Smooth muscle cell (in vitro differentiated cells): ENCODE data around the gene ANGPT4. TPM values are rescaled to one million over a fixed set of nuclear protein-coding genes. Genes with fewer than 3 reads are reported as not detected.

ENCODE experiments used
- DNase-seq: peaks from one replicate; lab custom pipeline; 2025; ENCODE audit not compliant: unreplicated experiment; lab: John Stamatoyannopoulos, UW
- H2AFZ ChIP-seq: fragments of 200-600 bp; sonication (generic); 2 replicates; pipeline ENCODE4 v1.6.0; 2016; ENCODE audit warnings: antibody characterized with exemption, low read depth, mild to moderate bottlenecking
- H3F3A ChIP-seq: fragments of 200-600 bp; sonication (generic); 2 replicates; pipeline ENCODE4 v1.6.0; 2017; ENCODE audit warnings: antibody characterized with exemption, low read depth
- H3K27ac ChIP-seq: fragments of 200-600 bp; sonication (generic); 2 replicates; pipeline ENCODE4 v1.5.1; 2016; ENCODE audit warnings: low read depth, mild to moderate bottlenecking
- H3K27me3 ChIP-seq: fragments of 200-600 bp; sonication (generic); 2 replicates; pipeline ENCODE4 v1.6.1; 2016; ENCODE audit warnings: low read depth, mild to moderate bottlenecking
- H3K36me3 ChIP-seq: fragments of 200-600 bp; sonication (generic); 2 replicates; pipeline ENCODE4 v1.5.1; 2016; ENCODE audit warnings: low read depth
- H3K4me1 ChIP-seq: fragments of 200-600 bp; sonication (generic); 2 replicates; pipeline ENCODE4 v1.5.1; 2016; ENCODE audit warnings: low read depth
- H3K4me2 ChIP-seq: fragments of 200-600 bp; sonication (generic); 2 replicates; pipeline ENCODE4 v1.6.0; 2016; ENCODE audit warnings: mild to moderate bottlenecking
- H3K4me3 ChIP-seq: fragments of 200-600 bp; sonication (generic); 2 replicates; pipeline ENCODE4 v1.5.1; 2016; ENCODE audit warnings: mild to moderate bottlenecking
- H3K79me2 ChIP-seq: fragments of 200-600 bp; sonication (generic); 2 replicates; pipeline ENCODE4 v1.6.0; 2016; ENCODE audit warnings: low read depth, mild to moderate bottlenecking
- H3K9ac ChIP-seq: fragments of 200-600 bp; sonication (generic); 2 replicates; pipeline ENCODE4 v1.6.0; 2016; ENCODE audit warnings: low read depth
- H3K9me3 ChIP-seq: fragments of 200-600 bp; sonication (generic); replicated peaks from 2 replicates; pipeline ENCODE4 v1.5.1; 2016; ENCODE audit warnings: low read depth
- H4K20me1 ChIP-seq: fragments of 200-600 bp; sonication (generic); 2 replicates; pipeline ENCODE4 v1.6.0; 2016; ENCODE audit warnings: low read depth
- WGBS: methylation state at CpG from one replicate; pipeline ENCODE4 v1.1.7; 2016; ENCODE audit warnings: low lambda C conversion rate; 5-methylcytosine and 5-hydroxymethylcytosine counted together
- polyA plus RNA-seq: library from polyadenylated mRNA; unstranded; fragments of >200 nt; fragmentation: Nextera tagmentation; extraction: Ambion mirVana; gene quantifications from 2 replicates; pipeline ENCODE4 v1.2.1, GENCODE V29; 2016
- total RNA-seq: library from RNA; depleted of rRNA; stranded (reverse); fragments of >200 nt; gene quantifications from 2 replicates; pipeline ENCODE4 v1.2.3, GENCODE V29; 2014
- TF ChIP-seq, protein P1 (sequence below): fragments of 200-600 bp; sonication (generic); IDR thresholded peaks from 2 replicates; pipeline ENCODE4 v1.5.1; 2017; ENCODE audit warnings: borderline replicate concordance, mild to moderate bottlenecking, antibody characterized with exemption; ENCODE audit not compliant: insufficient read depth, poor library complexity, severe bottlenecking

Gene ANGPT4
- total and polyA plus RNA-seq, 2 experiments from 2014 or later = 0.39 TPM; not detected in 1

DNA sequence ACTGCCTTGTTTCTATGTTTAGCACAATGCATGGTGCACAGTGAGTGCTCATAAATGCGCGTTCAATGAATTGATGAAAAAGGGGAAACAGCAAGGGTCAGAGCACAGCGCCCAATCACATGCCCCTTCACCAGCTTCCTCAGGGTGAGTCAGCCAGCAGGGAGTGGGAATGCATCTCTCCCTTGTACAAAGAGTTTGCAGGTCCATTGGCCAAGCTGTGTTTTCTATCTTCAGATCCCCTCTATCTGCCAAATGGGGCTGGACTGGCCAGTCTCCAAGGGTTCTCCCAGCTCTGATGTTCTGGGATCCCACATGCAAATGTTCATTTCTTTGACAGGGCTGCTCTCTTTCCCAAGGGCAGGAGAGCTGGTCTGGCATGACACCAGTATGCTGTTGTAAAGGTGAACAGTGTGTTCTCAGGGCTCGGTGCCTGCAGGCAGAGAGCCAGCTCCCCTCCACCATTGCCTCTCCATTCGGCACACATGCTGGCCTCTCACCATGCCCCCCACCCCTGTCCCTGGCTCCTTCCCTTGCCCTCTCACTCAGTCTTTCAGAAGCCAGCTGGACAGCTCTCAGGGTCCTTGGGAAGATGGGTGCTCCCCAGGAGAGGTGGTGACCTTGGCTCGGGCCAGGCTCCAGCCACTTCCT is 25.0 kb downstream of the ANGPT4 start:
- DNase-seq = no peak
- TF ChIP-seq, protein P1, sequence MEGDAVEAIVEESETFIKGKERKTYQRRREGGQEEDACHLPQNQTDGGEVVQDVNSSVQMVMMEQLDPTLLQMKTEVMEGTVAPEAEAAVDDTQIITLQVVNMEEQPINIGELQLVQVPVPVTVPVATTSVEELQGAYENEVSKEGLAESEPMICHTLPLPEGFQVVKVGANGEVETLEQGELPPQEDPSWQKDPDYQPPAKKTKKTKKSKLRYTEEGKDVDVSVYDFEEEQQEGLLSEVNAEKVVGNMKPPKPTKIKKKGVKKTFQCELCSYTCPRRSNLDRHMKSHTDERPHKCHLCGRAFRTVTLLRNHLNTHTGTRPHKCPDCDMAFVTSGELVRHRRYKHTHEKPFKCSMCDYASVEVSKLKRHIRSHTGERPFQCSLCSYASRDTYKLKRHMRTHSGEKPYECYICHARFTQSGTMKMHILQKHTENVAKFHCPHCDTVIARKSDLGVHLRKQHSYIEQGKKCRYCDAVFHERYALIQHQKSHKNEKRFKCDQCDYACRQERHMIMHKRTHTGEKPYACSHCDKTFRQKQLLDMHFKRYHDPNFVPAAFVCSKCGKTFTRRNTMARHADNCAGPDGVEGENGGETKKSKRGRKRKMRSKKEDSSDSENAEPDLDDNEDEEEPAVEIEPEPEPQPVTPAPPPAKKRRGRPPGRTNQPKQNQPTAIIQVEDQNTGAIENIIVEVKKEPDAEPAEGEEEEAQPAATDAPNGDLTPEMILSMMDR = no peak
- peaks cover 10% of the 10 kb centered on the region for H3K27me3 ChIP-seq
- no peaks in the 10 kb centered on the region for H3K36me3 ChIP-seq
- H3K9ac ChIP-seq = no peak overlapping the region
- H4K20me1 ChIP-seq = no peaks in the 10 kb centered on the region
- WGBS = 90% methylated on average over 6 of the region's 6 CpGs
- no peaks in the 10 kb centered on the region for H3F3A ChIP-seq
- no peak overlapping the region for H3K4me2 ChIP-seq
- no peak overlapping the region for H3K27ac ChIP-seq
- no peak overlapping the region for H2AFZ ChIP-seq
- H3K4me3 ChIP-seq = no peak overlapping the region
- no peaks in the 10 kb centered on the region for H3K4me1 ChIP-seq
- no peaks in the 10 kb centered on the region for H3K79me2 ChIP-seq
- no peaks in the 10 kb centered on the region for H3K9me3 ChIP-seq

DNA sequence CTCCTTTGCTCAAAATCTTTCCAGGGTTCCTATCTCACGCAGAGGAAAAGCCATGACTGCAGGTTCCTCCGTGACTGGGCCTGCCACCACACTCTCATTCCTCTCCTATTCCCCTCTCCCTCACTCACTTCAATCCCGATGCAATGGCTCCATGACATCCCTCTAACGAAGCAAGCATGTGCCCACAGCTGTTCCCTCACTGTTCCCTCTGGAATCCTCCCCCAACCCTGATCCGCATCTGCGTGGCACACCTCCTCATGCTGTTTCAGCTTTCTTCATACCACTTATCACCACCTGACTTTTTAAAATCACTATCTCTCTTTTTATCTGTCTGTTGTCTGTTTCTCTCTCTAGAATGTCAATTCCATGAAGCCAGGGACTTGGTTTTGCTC is 25.5 kb downstream of the ANGPT4 start:
- no peak overlapping the region for H3K9ac ChIP-seq
- H3K9me3 ChIP-seq = no peaks in the 10 kb centered on the region
- TF ChIP-seq, protein P1 = no peak
- H4K20me1 ChIP-seq = no peaks in the 10 kb centered on the region
- H2AFZ ChIP-seq = no peak overlapping the region
- H3K27me3 ChIP-seq = peaks cover 15% of the 10 kb centered on the region
- H3K79me2 ChIP-seq = no peaks in the 10 kb centered on the region
- H3K4me3 ChIP-seq = no peak overlapping the region
- H3K27ac ChIP-seq = no peak overlapping the region
- H3K4me1 ChIP-seq = no peaks in the 10 kb centered on the region
- DNase-seq = no peak
- H3K36me3 ChIP-seq = no peaks in the 10 kb centered on the region
- no peak overlapping the region for H3K4me2 ChIP-seq
- no peaks in the 10 kb centered on the region for H3F3A ChIP-seq
- WGBS = 85% methylated on average over 6 of the region's 6 CpGs

DNA sequence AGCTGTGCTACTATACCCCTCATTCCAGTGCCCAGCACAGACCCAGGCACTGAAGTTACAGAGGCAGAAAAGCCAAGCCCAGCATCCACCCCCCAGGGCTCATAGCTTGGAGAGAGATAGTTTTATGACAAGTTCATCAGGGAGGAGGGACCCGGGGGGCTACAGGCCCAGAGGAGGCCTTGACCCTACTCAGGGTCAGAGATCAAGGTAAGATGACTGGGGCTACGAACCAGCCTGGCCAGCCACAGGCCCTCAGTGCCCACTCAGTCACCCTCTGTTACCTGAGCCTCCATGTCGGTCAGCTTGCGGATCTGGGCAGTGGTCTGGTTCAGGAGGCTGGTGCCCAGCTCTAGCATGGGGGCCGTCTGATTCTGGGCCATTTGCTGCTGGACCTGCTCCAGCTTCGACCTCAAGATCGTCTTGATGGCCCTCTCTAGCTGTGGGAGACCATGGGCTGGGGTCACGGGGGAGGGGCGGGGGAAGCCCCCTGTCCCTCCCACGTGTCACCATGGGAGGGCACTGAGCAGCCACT is 26.1 kb downstream of the ANGPT4 start:
- Histone ChIP-seq H3K27me3 (peaks cover 21% of the 10 kb centered on the region), H3K9me3 (no peaks in the 10 kb centered on the region), H3K79me2 (no peaks in the 10 kb centered on the region), H3K27ac (no peak overlapping the region), H3K4me1 (no peaks in the 10 kb centered on the region), H4K20me1 (no peaks in the 10 kb centered on the region), H3K36me3 (no peaks in the 10 kb centered on the region), H3K4me3 (no peak overlapping the region), H3K9ac (no peak overlapping the region), H2AFZ (no peak overlapping the region), H3F3A (no peaks in the 10 kb centered on the region), H3K4me2 (no peak overlapping the region)
- TF ChIP-seq, protein P1 = no peak
- WGBS = 80% methylated on average over 10 of the region's 10 CpGs
- DNase-seq = no peak

DNA sequence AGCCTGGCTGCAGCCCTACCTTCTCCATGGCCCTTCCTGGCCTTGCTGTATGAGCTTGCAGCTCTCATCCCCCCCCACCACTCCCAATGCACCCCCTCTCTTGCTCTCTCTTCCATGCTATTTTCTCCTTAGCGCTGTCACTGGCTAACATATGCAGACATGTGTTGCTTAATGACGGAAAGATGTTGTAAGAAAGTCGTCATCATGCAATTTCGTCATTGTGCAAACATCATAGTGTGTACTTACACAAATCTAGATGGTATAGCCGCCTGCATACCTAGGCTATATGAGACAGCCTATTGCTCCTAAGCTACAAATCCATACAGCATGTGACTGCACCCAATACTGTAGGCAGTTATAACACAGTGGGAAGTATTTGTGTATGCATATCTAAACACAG is 27.0 kb downstream of the ANGPT4 start:
- Histone ChIP-seq H3F3A (no peaks in the 10 kb centered on the region), H3K79me2 (no peaks in the 10 kb centered on the region), H3K4me3 (no peak overlapping the region), H3K9ac (no peak overlapping the region), H3K9me3 (no peaks in the 10 kb centered on the region), H3K4me1 (no peaks in the 10 kb centered on the region), H3K36me3 (no peaks in the 10 kb centered on the region), H4K20me1 (no peaks in the 10 kb centered on the region), H3K4me2 (no peak overlapping the region), H3K27ac (no peak overlapping the region), H3K27me3 (peaks cover 26% of the 10 kb centered on the region), H2AFZ (no peak overlapping the region)
- TF ChIP-seq, protein P1 = no peak
- WGBS = 93% methylated on average over 5 of the region's 5 CpGs
- DNase-seq = no peak
